ENCODE measurements around the gene ADD1. TPM values are rescaled to one million over a fixed set of nuclear protein-coding genes. Genes with fewer than 3 reads are reported as not detected.

ADD1 gene
- total and polyA plus RNA-seq, 2 donors (not counting 1 experiment from before 2014, with no cell fraction given) = 164 to 171 TPM

DNA sequence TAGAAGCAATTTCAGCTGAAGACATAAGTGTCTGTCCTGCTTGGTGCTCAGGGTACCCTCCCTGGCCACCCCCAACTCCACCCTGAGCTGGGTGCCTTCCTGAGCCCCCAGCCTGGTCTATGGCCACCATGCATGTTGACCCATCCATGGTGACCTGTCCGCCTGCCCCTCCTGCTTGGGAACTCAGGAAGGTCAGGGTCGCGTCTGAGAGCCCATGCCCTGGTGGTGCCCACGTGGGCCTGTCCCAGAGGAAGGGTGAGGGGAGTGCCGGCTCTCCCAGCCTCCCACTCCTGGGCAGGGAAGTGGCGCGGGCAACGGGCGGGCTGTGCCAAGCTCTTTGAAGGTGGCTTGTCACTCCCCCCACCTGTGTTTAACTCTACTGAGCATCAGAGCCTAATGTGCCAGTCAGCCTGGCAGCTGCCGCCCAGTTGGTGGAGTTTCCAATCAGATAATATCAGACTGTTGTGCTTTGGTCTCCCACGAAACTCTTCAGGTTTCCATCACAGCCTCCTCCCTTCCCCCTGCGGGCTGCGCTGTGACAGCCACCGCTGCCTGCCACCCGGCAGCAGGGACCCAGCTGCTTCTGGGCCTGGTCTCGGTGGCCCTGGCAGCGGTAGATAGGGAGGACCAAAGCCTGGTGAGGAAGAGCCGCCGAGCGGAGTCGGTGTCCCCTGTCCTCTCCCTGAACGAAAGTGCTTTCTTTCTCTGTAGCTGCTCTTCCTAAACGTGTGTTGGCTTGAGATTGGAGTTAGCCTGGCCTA is 45.9 kb upstream of the ADD1 start:
- H3K9ac ChIP-seq (ENCODE audit: insufficient read depth, low read length) = no peak overlapping the region
- no peaks in the 10 kb centered on the region for H4K20me1 ChIP-seq (ENCODE audit: control insufficient read depth, extremely low read depth, insufficient read depth, low read length)
- peaks cover 8% of the 10 kb centered on the region for H3K79me2 ChIP-seq (ENCODE audit: control insufficient read depth, insufficient read depth, low read length)
- no peak overlapping the region for H3K27ac ChIP-seq (ENCODE audit: insufficient read depth, low read length)
- H3K4me1 ChIP-seq (ENCODE audit: control insufficient read depth, extremely low read depth, insufficient read depth, low read length) = peaks cover 33% of the 10 kb centered on the region
- no peaks in the 10 kb centered on the region for H3K9me3 ChIP-seq (ENCODE audit: control insufficient read depth, insufficient read depth, low read depth, low read length)
- no peak overlapping the region for H2AFZ ChIP-seq (ENCODE audit: low read length)
- no peak for TF ChIP-seq CTCF (conservative IDR thresholded peaks at IDR 0.05 in 1 of 2, IDR thresholded peaks at IDR 0.05 in 1 of 2; ENCODE audit: low read depth in 1 of 2, low read length in 2 of 2)
- no peak for TF ChIP-seq EZH2 (IDR thresholded peaks at IDR 0.05; ENCODE audit: low read length, missing control alignments)
- H3K36me3 ChIP-seq (ENCODE audit: control insufficient read depth, insufficient read depth, low read length) = peaks cover 2% of the 10 kb centered on the region
- no peak overlapping the region for H3K4me3 ChIP-seq (replicated peaks in 1 of 4; ENCODE audit: control extremely low read depth in 1 of 4, insufficient read depth in 1 of 4, low read depth in 3 of 4, low read length in 4 of 4)
- no peak for DNase-seq (ENCODE audit: low read depth in 2 of 2)
- no peaks in the 10 kb centered on the region for H3K27me3 ChIP-seq (ENCODE audit: control insufficient read depth, insufficient read depth, low read length)
- no peak overlapping the region for H3K4me2 ChIP-seq (ENCODE audit: extremely low read depth, insufficient read depth, low read length)

GRCh38 chr4:2798399-2799223 is 45.0 kb upstream of the ADD1 start:
- Histone ChIP-seq H3K4me2 (ENCODE audit: extremely low read depth, insufficient read depth, low read length) (no peak overlapping the region), H3K27me3 (ENCODE audit: control insufficient read depth, insufficient read depth, low read length) (no peaks in the 10 kb centered on the region), H4K20me1 (ENCODE audit: control insufficient read depth, extremely low read depth, insufficient read depth, low read length) (no peaks in the 10 kb centered on the region), H2AFZ (ENCODE audit: low read length) (no peak overlapping the region), H3K4me1 (ENCODE audit: control insufficient read depth, extremely low read depth, insufficient read depth, low read length) (peaks cover 32% of the 10 kb centered on the region), H3K27ac (ENCODE audit: insufficient read depth, low read length) (no peak overlapping the region), H3K36me3 (ENCODE audit: control insufficient read depth, insufficient read depth, low read length) (peaks cover 2% of the 10 kb centered on the region), H3K4me3 (replicated peaks in 1 of 4; ENCODE audit: control extremely low read depth in 1 of 4, insufficient read depth in 1 of 4, low read depth in 3 of 4, low read length in 4 of 4) (no peak overlapping the region), H3K79me2 (ENCODE audit: control insufficient read depth, insufficient read depth, low read length) (peaks cover 9% of the 10 kb centered on the region), H3K9me3 (ENCODE audit: control insufficient read depth, insufficient read depth, low read depth, low read length) (no peaks in the 10 kb centered on the region), H3K9ac (ENCODE audit: insufficient read depth, low read length) (no peak overlapping the region)
- TF ChIP-seq CTCF (conservative IDR thresholded peaks at IDR 0.05 in 1 of 2, IDR thresholded peaks at IDR 0.05 in 1 of 2; ENCODE audit: low read depth in 1 of 2, low read length in 2 of 2) = no peak
- peak in 1 of 2 donors; percentile 18 for DNase-seq (ENCODE audit: low read depth in 2 of 2)

DNA sequence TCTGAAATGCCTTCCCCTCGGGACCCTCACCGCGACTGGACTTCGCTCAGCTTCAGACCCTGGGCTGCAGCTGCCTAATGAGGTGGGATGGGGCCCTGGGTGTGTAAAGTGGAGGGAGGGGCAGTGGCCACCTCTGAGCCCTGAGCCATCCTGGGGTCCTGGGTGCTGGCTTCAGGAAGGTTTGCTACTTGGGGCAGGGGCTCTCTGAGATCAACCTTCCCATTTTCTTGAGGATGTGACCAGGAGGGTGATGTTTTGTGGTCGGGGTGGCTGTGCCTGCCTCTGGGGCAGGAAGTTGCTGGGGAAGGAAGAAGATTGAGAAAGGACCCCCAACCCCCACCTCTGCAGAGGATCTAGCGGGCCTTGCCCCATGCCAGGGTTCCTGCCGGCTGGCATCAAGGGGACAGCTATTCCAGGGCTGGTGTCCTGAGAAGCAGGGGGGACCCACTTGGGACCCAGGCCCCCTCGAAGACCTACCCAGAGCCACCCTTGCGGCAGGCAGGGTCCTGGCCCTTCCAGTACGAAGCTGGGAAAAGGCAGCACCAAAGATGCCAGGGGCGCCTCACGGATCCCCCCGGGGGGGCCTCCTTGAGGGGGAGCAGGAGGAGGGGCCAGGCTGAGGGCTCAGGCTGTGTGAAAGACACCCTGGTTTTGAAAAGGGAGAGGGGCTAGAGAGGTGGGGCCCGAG is 44.3 kb upstream of the ADD1 start:
- peaks cover 6% of the 10 kb centered on the region for H3K79me2 ChIP-seq (ENCODE audit: control insufficient read depth, insufficient read depth, low read length)
- no peaks in the 10 kb centered on the region for H4K20me1 ChIP-seq (ENCODE audit: control insufficient read depth, extremely low read depth, insufficient read depth, low read length)

More for the DNA sequence above, 44.3 kb upstream of the ADD1 start:
- no peak for TF ChIP-seq CTCF (conservative IDR thresholded peaks at IDR 0.05 in 1 of 2, IDR thresholded peaks at IDR 0.05 in 1 of 2; ENCODE audit: low read depth in 1 of 2, low read length in 2 of 2)
- no peak for TF ChIP-seq EZH2 (IDR thresholded peaks at IDR 0.05; ENCODE audit: low read length, missing control alignments)
- Histone ChIP-seq H3K9ac (ENCODE audit: insufficient read depth, low read length) (no peak overlapping the region), H3K4me1 (ENCODE audit: control insufficient read depth, extremely low read depth, insufficient read depth, low read length) (peaks cover 25% of the 10 kb centered on the region), H3K27me3 (ENCODE audit: control insufficient read depth, insufficient read depth, low read length) (no peaks in the 10 kb centered on the region), H3K9me3 (ENCODE audit: control insufficient read depth, insufficient read depth, low read depth, low read length) (no peaks in the 10 kb centered on the region), H3K36me3 (ENCODE audit: control insufficient read depth, insufficient read depth, low read length) (peaks cover 2% of the 10 kb centered on the region), H3K4me3 (replicated peaks in 1 of 4; ENCODE audit: control extremely low read depth in 1 of 4, insufficient read depth in 1 of 4, low read depth in 3 of 4, low read length in 4 of 4) (no peak overlapping the region), H2AFZ (ENCODE audit: low read length) (no peak overlapping the region), H3K4me2 (ENCODE audit: extremely low read depth, insufficient read depth, low read length) (no peak overlapping the region), H3K27ac (ENCODE audit: insufficient read depth, low read length) (no peak overlapping the region)
- no peak for DNase-seq (ENCODE audit: low read depth in 2 of 2)

Measured in fibroblast of lung (primary cell).